Astrocyte (in vitro differentiated cells and primary cell): Measurements from ENCODE around the gene PCDHGA1. TPM values are rescaled to one million over a fixed set of nuclear protein-coding genes. Genes with fewer than 3 reads are reported as not detected.

Experiments used
- DNase-seq: peaks from one replicate; pipeline ENCODE4 v3.0.0-alpha.2; 2010; ENCODE audit warnings: low read depth
- FAIRE-seq: peaks from 2 replicates; lab custom pipeline; 2011; peaks lifted over from hg19 to GRCh38; lab: Jason Lieb, UNC
- H2AFZ ChIP-seq: 2 replicates; pipeline ENCODE4 v1.6.0; 2012; ENCODE audit warnings: low read depth, low read length, inconsistent platforms
- H3K27ac ChIP-seq: 2 replicates; pipeline ENCODE4 v1.5.1; 2011; ENCODE audit warnings: low read depth, low read length, inconsistent platforms
- H3K27me3 ChIP-seq: 2 replicates; pipeline ENCODE4 v1.6.0; 2011; ENCODE audit warnings: low read length, inconsistent platforms; ENCODE audit not compliant: insufficient read depth
- H3K36me3 ChIP-seq: 2 replicates; pipeline ENCODE4 v1.5.1; 2011; ENCODE audit warnings: low read length, inconsistent platforms; ENCODE audit not compliant: insufficient read depth
- H3K4me1 ChIP-seq: 2 replicates; pipeline ENCODE4 v1.5.1; 2011; ENCODE audit warnings: low read length, inconsistent platforms; ENCODE audit not compliant: insufficient read depth
- H3K4me2 ChIP-seq: 2 replicates; pipeline ENCODE4 v1.6.0; 2012; ENCODE audit warnings: low read length, inconsistent platforms
- H3K4me3 ChIP-seq: 2 replicates; pipeline ENCODE4 v1.5.1; 2011; ENCODE audit warnings: low read depth, mild to moderate bottlenecking, low read length, inconsistent platforms; ENCODE audit not compliant: insufficient read depth
- H3K79me2 ChIP-seq: 2 replicates; pipeline ENCODE4 v1.6.0; 2012; ENCODE audit warnings: mild to moderate bottlenecking, low read length, inconsistent platforms; ENCODE audit not compliant: insufficient read depth
- H3K9ac ChIP-seq: 2 replicates; pipeline ENCODE4 v1.6.0; 2012; ENCODE audit warnings: mild to moderate bottlenecking, low read length, inconsistent platforms
- H3K9me3 ChIP-seq: 2 replicates; pipeline ENCODE4 v1.5.1; 2012; ENCODE audit warnings: low read depth, mild to moderate bottlenecking, low read length, inconsistent platforms; ENCODE audit not compliant: insufficient read depth
- H4K20me1 ChIP-seq: 2 replicates; pipeline ENCODE4 v1.6.0; 2012; ENCODE audit warnings: low read length, inconsistent platforms; ENCODE audit not compliant: insufficient read depth
- H3K27ac Mint-ChIP-seq: one replicate; pipeline ENCODE4 v1.8.0; 2021; ENCODE audit warnings: mild to moderate bottlenecking, mixed read lengths; ENCODE audit not compliant: unreplicated experiment
- H3K27me3 Mint-ChIP-seq: one replicate; pipeline ENCODE4 v1.8.0; 2021; ENCODE audit warnings: low read depth, mixed read lengths; ENCODE audit not compliant: unreplicated experiment
- H3K36me3 Mint-ChIP-seq: one replicate; pipeline ENCODE4 v1.8.0; 2021; ENCODE audit warnings: low read depth, mixed read lengths; ENCODE audit not compliant: unreplicated experiment
- H3K4me1 Mint-ChIP-seq: one replicate; pipeline ENCODE4 v1.8.0; 2021; ENCODE audit warnings: low read depth, mixed read lengths; ENCODE audit not compliant: unreplicated experiment
- H3K4me3 Mint-ChIP-seq: one replicate; pipeline ENCODE4 v1.8.0; 2021; ENCODE audit warnings: mild to moderate bottlenecking, moderate library complexity, mixed read lengths; ENCODE audit not compliant: unreplicated experiment
- H3K9me3 Mint-ChIP-seq: one replicate; pipeline ENCODE4 v1.8.0; 2021; ENCODE audit warnings: mild to moderate bottlenecking, mixed read lengths; ENCODE audit not compliant: unreplicated experiment
- CTCF ChIP-seq: IDR thresholded peaks from 2 replicates; pipeline ENCODE4 v1.5.1; 2011; ENCODE audit warnings: low read depth, mild to moderate bottlenecking, inconsistent platforms, low read length, moderate library complexity; ENCODE audit not compliant: insufficient read depth
- EZH2 ChIP-seq: IDR thresholded peaks from 2 replicates; pipeline ENCODE4 v1.6.1; 2012; ENCODE audit warnings: mild to moderate bottlenecking, low read length, inconsistent platforms; ENCODE audit not compliant: insufficient read depth
- total RNA-seq: library from RNA; stranded (reverse); gene quantifications from 2 replicates; pipeline ENCODE4 v1.2.1, GENCODE V29; 2021

The PCDHGA1 gene
- total RNA-seq, 1 donor from 2014 or later: 0.27 TPM

- no peak for DNase-seq
- Mint-ChIP-seq H3K9me3 (peaks cover 4% of the 10 kb centered on the region), H3K27ac (no peak overlapping the region), H3K4me1 (peaks cover 25% of the 10 kb centered on the region), H3K27me3 (no peaks in the 10 kb centered on the region), H3K4me3 (peak overlapping the region; percentile 68), H3K36me3 (peaks cover 28% of the 10 kb centered on the region)
- Histone ChIP-seq H3K79me2 (peaks cover 74% of the 10 kb centered on the region), H3K4me1 (peaks cover 38% of the 10 kb centered on the region), H3K27ac (no peak overlapping the region), H3K9ac (no peak overlapping the region), H3K27me3 (no peaks in the 10 kb centered on the region), H3K36me3 (no peaks in the 10 kb centered on the region), H4K20me1 (peaks cover 78% of the 10 kb centered on the region), H3K4me3 (no peak overlapping the region), H2AFZ (no peak overlapping the region), H3K4me2 (peak overlapping the region; percentile 30), H3K9me3 (no peaks in the 10 kb centered on the region)
- FAIRE-seq: no peak
- TF ChIP-seq EZH2 (no peak), CTCF (no peak)
Observed at GRCh38 chr5:141479776-141480175, 149.5 kb downstream of the PCDHGA1 start.

- Histone ChIP-seq H3K4me3 (no peak overlapping the region), H3K9ac (no peak overlapping the region), H3K9me3 (no peaks in the 10 kb centered on the region), H3K4me1 (peaks cover 23% of the 10 kb centered on the region), H3K27ac (no peak overlapping the region), H2AFZ (no peak overlapping the region), H3K36me3 (no peaks in the 10 kb centered on the region), H3K27me3 (no peaks in the 10 kb centered on the region), H4K20me1 (peaks cover 90% of the 10 kb centered on the region), H3K79me2 (peaks cover 81% of the 10 kb centered on the region), H3K4me2 (peak overlapping the region; percentile 83)
- no peak for DNase-seq
- no peak for FAIRE-seq
- peaks cover 32% of the 10 kb centered on the region for H3K4me1 Mint-ChIP-seq
- H3K27ac Mint-ChIP-seq: no peak overlapping the region
- no peak for TF ChIP-seq EZH2
- TF ChIP-seq CTCF: no peak
- H3K9me3 Mint-ChIP-seq: no peaks in the 10 kb centered on the region
- H3K27me3 Mint-ChIP-seq: no peaks in the 10 kb centered on the region
- H3K36me3 Mint-ChIP-seq: peaks cover 35% of the 10 kb centered on the region
- no peak overlapping the region for H3K4me3 Mint-ChIP-seq
Observed at GRCh38 chr5:141483902-141484301, 153.6 kb downstream of the PCDHGA1 start.

- peak; percentile 25 for DNase-seq
- FAIRE-seq: peak; percentile 56
- H3K27me3 Mint-ChIP-seq: no peaks in the 10 kb centered on the region
- peaks cover 36% of the 10 kb centered on the region for H3K4me1 Mint-ChIP-seq
- H2AFZ ChIP-seq: no peak overlapping the region
- TF ChIP-seq CTCF (no peak), EZH2 (no peak)
- no peaks in the 10 kb centered on the region for H3K9me3 Mint-ChIP-seq
- peaks cover 25% of the 10 kb centered on the region for H3K4me1 ChIP-seq
- H4K20me1 ChIP-seq: peaks cover 92% of the 10 kb centered on the region
- H3K4me3 Mint-ChIP-seq: peak overlapping the region; percentile 75
- peaks cover 35% of the 10 kb centered on the region for H3K36me3 Mint-ChIP-seq
- peak overlapping the region; percentile 83 for H3K4me2 ChIP-seq
- H3K9me3 ChIP-seq: no peaks in the 10 kb centered on the region
- peak overlapping the region; percentile 49 for H3K4me3 ChIP-seq
- H3K27ac ChIP-seq: no peak overlapping the region
- no peak overlapping the region for H3K27ac Mint-ChIP-seq
- H3K79me2 ChIP-seq: peaks cover 77% of the 10 kb centered on the region
- no peaks in the 10 kb centered on the region for H3K27me3 ChIP-seq
- H3K36me3 ChIP-seq: no peaks in the 10 kb centered on the region
- H3K9ac ChIP-seq: no peak overlapping the region
Observed at GRCh38 chr5:141484310-141484640, 154.0 kb downstream of the PCDHGA1 start.
